ENCODE results near the gene BICRA. TPM values are rescaled to one million over a fixed set of nuclear protein-coding genes. Genes with fewer than 3 reads are reported as not detected.

Gene BICRA
- total and polyA plus RNA-seq, 2 experiments from 2014 or later, result 3.0 to 13.5 TPM

- DNase-seq (ENCODE audit: low read depth in 1 of 2, low spot score in 1 of 2), result no peak
- Histone ChIP-seq H3K4me3 (no peak overlapping the region), H3K36me3 (peaks cover 43% of the 10 kb centered on the region), H3K27me3 (no peaks in the 10 kb centered on the region), H3K9me3 (ENCODE audit: low read depth) (no peaks in the 10 kb centered on the region), H3K4me1 (ENCODE audit: low read depth) (no peaks in the 10 kb centered on the region), H3K27ac (no peak overlapping the region)
- no peak for TF ChIP-seq CTCF (IDR thresholded peaks at IDR 0.05; ENCODE audit: low read depth, low read length)
These were observed 143.7 kb downstream of the BICRA start for GRCh38 chr19:47752440-47753211.

Other genes with a start within 250 kb of the BICRA start
- 83.7 and 108 TPM in 2 replicates for gene MEIS3, start 189.6 kb upstream of the BICRA start, total RNA-seq
- 82.8 and 114 TPM in 2 replicates for gene MEIS3, start 189.6 kb upstream of the BICRA start, polyA plus RNA-seq
- gene SLC8A2, start 137.2 kb upstream of the BICRA start, total RNA-seq, result 3.7 and 4.6 TPM in 2 replicates
- 0.67 and 0.99 TPM in 2 replicates for gene SLC8A2, start 137.2 kb upstream of the BICRA start, polyA plus RNA-seq
- gene KPTN, start 124.9 kb upstream of the BICRA start, total RNA-seq, result 10.2 and 10.4 TPM in 2 replicates
- gene KPTN, start 124.9 kb upstream of the BICRA start, polyA plus RNA-seq, result 15.5 and 20.6 TPM in 2 replicates
- gene NAPA, start 94.1 kb upstream of the BICRA start, total RNA-seq, result 62.5 and 108 TPM in 2 replicates
- 123 and 173 TPM in 2 replicates for gene NAPA, start 94.1 kb upstream of the BICRA start, polyA plus RNA-seq
- gene ZNF541, start 36.0 kb upstream of the BICRA start, total RNA-seq, result 0.49 TPM in 1 of 2 replicates, not detected in the other
- not detected in 2 replicates for gene ZNF541, start 36.0 kb upstream of the BICRA start, polyA plus RNA-seq
- 0.95 and 2.1 TPM in 2 replicates for gene EHD2, start 104.3 kb downstream of the BICRA start, total RNA-seq
- 0.64 and 2.7 TPM in 2 replicates for gene EHD2, start 104.3 kb downstream of the BICRA start, polyA plus RNA-seq
- 149 and 278 TPM in 2 replicates for gene NOP53, start 136.4 kb downstream of the BICRA start, total RNA-seq
- gene NOP53, start 136.4 kb downstream of the BICRA start, polyA plus RNA-seq, result 81.8 and 112 TPM in 2 replicates
- 1,194 and 1,690 TPM in 2 replicates for gene SELENOW, start 169.6 kb downstream of the BICRA start, total RNA-seq
- 1,855 and 2,152 TPM in 2 replicates for gene SELENOW, start 169.6 kb downstream of the BICRA start, polyA plus RNA-seq
- gene TPRX1, start 195.4 kb downstream of the BICRA start, total RNA-seq, result not detected in 2 replicates
- not detected in 2 replicates for gene TPRX1, start 195.4 kb downstream of the BICRA start, polyA plus RNA-seq
- gene CRX, start 212.8 kb downstream of the BICRA start, total RNA-seq, result 0.11 and 0.15 TPM in 2 replicates
- 0.04 and 0.06 TPM in 2 replicates for gene CRX, start 212.8 kb downstream of the BICRA start, polyA plus RNA-seq

Measured in cardiac muscle cell (in vitro differentiated cells and primary cell).